ENCODE measurements around the gene MARVELD3. TPM values are rescaled to one million over a fixed set of nuclear protein-coding genes. Genes with fewer than 3 reads are reported as not detected.

The MARVELD3 gene
- polyA plus RNA-seq, 1 of the 3 experiments (the other 2 are of a cell fraction), result not detected

GRCh38 chr16:71590584-71590983, 35.4 kb upstream of the MARVELD3 start:
- Histone ChIP-seq H3K9me3 (no peaks in the 10 kb centered on the region), H3F3A (replicated peaks; ENCODE audit: insufficient read depth) (no peaks in the 10 kb centered on the region), H4K20me1 (ENCODE audit: insufficient read depth) (no peaks in the 10 kb centered on the region), H3K4me1 (ENCODE audit: control insufficient read depth in 1 of 2, insufficient read depth in 2 of 2, low read depth in 1 of 2, low read length in 1 of 2) (no peaks in the 10 kb centered on the region), H3K27ac (ENCODE audit: low read depth in 2 of 2, low read length in 1 of 2) (no peak overlapping the region), H3K36me3 (replicated peaks in 1 of 2; ENCODE audit: control insufficient read depth in 1 of 2, insufficient read depth in 2 of 2, low read length in 1 of 2) (no peaks in the 10 kb centered on the region), H3K79me2 (ENCODE audit: insufficient read depth) (no peaks in the 10 kb centered on the region), H3K9me2 (no peaks in the 10 kb centered on the region), H3K4me3 (ENCODE audit: low read depth in 2 of 2, low read length in 1 of 2) (no peak overlapping the region), H3K27me3 (ENCODE audit: insufficient read depth) (no peaks in the 10 kb centered on the region; the same call in 1 of the 2 replicates), H2AFZ (ENCODE audit: low read depth) (no peak overlapping the region), H3K9ac (no peak overlapping the region), H3K4me2 (no peak overlapping the region)
- no peak for DNase-seq
- CTCF ChIA-PET, result no interaction called here
- POLR2A ChIA-PET, result interaction anchor here (0.6 kb wide), 1 partner anchor 32 kb away, joined by 5 read pairs; no protein-coding TSS in a partner anchor
- TF ChIP-seq, protein P1, sequence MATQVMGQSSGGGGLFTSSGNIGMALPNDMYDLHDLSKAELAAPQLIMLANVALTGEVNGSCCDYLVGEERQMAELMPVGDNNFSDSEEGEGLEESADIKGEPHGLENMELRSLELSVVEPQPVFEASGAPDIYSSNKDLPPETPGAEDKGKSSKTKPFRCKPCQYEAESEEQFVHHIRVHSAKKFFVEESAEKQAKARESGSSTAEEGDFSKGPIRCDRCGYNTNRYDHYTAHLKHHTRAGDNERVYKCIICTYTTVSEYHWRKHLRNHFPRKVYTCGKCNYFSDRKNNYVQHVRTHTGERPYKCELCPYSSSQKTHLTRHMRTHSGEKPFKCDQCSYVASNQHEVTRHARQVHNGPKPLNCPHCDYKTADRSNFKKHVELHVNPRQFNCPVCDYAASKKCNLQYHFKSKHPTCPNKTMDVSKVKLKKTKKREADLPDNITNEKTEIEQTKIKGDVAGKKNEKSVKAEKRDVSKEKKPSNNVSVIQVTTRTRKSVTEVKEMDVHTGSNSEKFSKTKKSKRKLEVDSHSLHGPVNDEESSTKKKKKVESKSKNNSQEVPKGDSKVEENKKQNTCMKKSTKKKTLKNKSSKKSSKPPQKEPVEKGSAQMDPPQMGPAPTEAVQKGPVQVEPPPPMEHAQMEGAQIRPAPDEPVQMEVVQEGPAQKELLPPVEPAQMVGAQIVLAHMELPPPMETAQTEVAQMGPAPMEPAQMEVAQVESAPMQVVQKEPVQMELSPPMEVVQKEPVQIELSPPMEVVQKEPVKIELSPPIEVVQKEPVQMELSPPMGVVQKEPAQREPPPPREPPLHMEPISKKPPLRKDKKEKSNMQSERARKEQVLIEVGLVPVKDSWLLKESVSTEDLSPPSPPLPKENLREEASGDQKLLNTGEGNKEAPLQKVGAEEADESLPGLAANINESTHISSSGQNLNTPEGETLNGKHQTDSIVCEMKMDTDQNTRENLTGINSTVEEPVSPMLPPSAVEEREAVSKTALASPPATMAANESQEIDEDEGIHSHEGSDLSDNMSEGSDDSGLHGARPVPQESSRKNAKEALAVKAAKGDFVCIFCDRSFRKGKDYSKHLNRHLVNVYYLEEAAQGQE (IDR thresholded peaks at IDR 0.05; ENCODE audit: low read depth, low read length), result no peak
- TF ChIP-seq TAF1 (IDR thresholded peaks at IDR 0.05; ENCODE audit: borderline replicate concordance, low read depth, low read length) (no peak), RCOR1 (IDR thresholded peaks at IDR 0.05; ENCODE audit: low read length) (no peak), TEAD4 (IDR thresholded peaks at IDR 0.05; ENCODE audit: borderline replicate concordance, insufficient read depth) (no peak), MAX (IDR thresholded peaks at IDR 0.05; ENCODE audit: low read depth) (no peak), FOSL2 (IDR thresholded peaks at IDR 0.05; ENCODE audit: borderline replicate concordance, low read depth) (no peak), RAD21 (IDR thresholded peaks at IDR 0.05; ENCODE audit: low read length) (no peak)
- 26% methylated on average over 4 of the region's 4 CpGs for WGBS (ENCODE audit: low lambda C conversion rate)

DNA sequence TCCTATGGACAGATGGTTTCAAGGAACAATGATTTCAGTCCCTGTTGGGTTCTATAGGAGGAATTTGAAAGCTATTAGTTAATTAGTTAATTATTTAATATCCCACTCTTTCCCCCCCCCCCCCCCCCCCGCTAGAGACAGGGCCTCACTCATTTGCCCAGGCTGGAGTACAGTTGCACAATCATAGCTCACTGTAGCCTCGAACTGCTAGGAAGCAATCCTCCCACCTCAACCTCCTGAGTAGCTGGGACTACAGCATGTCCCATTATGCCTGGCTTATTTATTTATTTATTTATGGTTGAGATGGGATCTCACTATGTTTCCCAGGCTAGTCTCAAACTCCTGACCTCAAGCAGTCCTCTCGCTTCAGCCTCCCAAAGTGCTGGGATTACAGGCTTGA, 34.1 kb upstream of the MARVELD3 start:
- Histone ChIP-seq H3K9ac (no peak overlapping the region), H3K79me2 (ENCODE audit: insufficient read depth) (no peaks in the 10 kb centered on the region), H3K36me3 (replicated peaks in 1 of 2; ENCODE audit: control insufficient read depth in 1 of 2, insufficient read depth in 2 of 2, low read length in 1 of 2) (no peaks in the 10 kb centered on the region), H3K9me3 (no peaks in the 10 kb centered on the region), H4K20me1 (ENCODE audit: insufficient read depth) (no peaks in the 10 kb centered on the region), H3F3A (replicated peaks; ENCODE audit: insufficient read depth) (no peaks in the 10 kb centered on the region), H3K27ac (ENCODE audit: low read depth in 2 of 2, low read length in 1 of 2) (no peak overlapping the region), H3K27me3 (ENCODE audit: insufficient read depth) (peaks cover 3% of the 10 kb centered on the region; the same call in 1 of the 2 replicates), H2AFZ (ENCODE audit: low read depth) (no peak overlapping the region), H3K9me2 (no peaks in the 10 kb centered on the region), H3K4me2 (no peak overlapping the region), H3K4me3 (ENCODE audit: low read depth in 2 of 2, low read length in 1 of 2) (no peak overlapping the region), H3K4me1 (ENCODE audit: control insufficient read depth in 1 of 2, insufficient read depth in 2 of 2, low read depth in 1 of 2, low read length in 1 of 2) (no peaks in the 10 kb centered on the region)
- DNase-seq, result no peak
- 18% methylated on average over 3 of the region's 3 CpGs for WGBS (ENCODE audit: low lambda C conversion rate)
- POLR2A ChIA-PET, result no interaction called here
- TF ChIP-seq RFX5 (IDR thresholded peaks at IDR 0.05; ENCODE audit: low read length), result no peak
- TF ChIP-seq EP300 (IDR thresholded peaks at IDR 0.05; ENCODE audit: borderline replicate concordance in 1 of 2, low read depth in 1 of 2, low read length in 1 of 2), result no peak
- no peak for TF ChIP-seq SIN3A (IDR thresholded peaks at IDR 0.05; ENCODE audit: borderline replicate concordance, low read depth, low read length)
- TF ChIP-seq, protein P1 (IDR thresholded peaks at IDR 0.05; ENCODE audit: low read depth, low read length), result no peak
- no peak for TF ChIP-seq NFIC (IDR thresholded peaks at IDR 0.05; ENCODE audit: borderline replicate concordance)
- TF ChIP-seq FOSL2 (IDR thresholded peaks at IDR 0.05; ENCODE audit: borderline replicate concordance, low read depth), result no peak
- TF ChIP-seq FOXJ3 (CRISPR knock-in tag; IDR thresholded peaks at IDR 0.05), result no peak
- no peak for TF ChIP-seq JUND (IDR thresholded peaks at IDR 0.05)
- no peak for TF ChIP-seq USF1 (IDR thresholded peaks at IDR 0.05; ENCODE audit: borderline replicate concordance, low read depth)
- no peak for TF ChIP-seq TAF1 (IDR thresholded peaks at IDR 0.05; ENCODE audit: borderline replicate concordance, low read depth, low read length)
- TF ChIP-seq USF2 (IDR thresholded peaks at IDR 0.05; ENCODE audit: borderline replicate concordance, low read depth, low read length), result no peak
- CTCF ChIA-PET, result interaction anchor here (1.4 to 2.0 kb wide), 2 partner anchors 19 to 27 kb away, joined by 4 to 15 read pairs; no protein-coding TSS in a partner anchor

Measured in SK-N-SH (cell line).